GM21529 (cell line): Measurements from ENCODE around the gene CNOT4.
"Not testable (repeated sequence)": the region's sequence is repeated elsewhere in the genome, so short reads cannot be mapped to it uniquely, and the experiment has no call there.

Experiments
- ATAC-seq: cut with Tn5 transposase; IDR thresholded peaks from one replicate; pipeline ENCODE4 v1.9.1; 2021; ENCODE audit not compliant: unreplicated experiment

Gene CNOT4

DNA sequence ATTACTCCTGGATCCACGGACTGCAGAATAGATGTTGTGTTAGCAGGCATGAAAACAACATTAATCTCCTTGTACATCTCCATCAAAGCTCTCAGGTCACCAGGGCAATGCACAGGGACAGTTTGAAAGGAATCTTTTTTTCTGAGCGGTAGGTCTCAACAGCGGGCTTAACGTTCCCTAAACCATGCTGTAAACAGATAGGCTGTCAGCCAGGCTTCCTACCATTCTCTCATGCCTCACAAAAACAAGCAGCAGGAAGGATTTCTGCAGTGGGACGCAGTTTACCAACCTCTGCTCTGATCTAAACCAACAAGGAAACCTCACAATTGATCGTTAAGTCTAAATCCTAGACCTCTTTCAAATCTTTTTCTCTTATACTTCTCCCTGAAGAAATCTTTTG is 50.8 kb downstream of the CNOT4 start:
- ATAC-seq: no peak

DNA sequence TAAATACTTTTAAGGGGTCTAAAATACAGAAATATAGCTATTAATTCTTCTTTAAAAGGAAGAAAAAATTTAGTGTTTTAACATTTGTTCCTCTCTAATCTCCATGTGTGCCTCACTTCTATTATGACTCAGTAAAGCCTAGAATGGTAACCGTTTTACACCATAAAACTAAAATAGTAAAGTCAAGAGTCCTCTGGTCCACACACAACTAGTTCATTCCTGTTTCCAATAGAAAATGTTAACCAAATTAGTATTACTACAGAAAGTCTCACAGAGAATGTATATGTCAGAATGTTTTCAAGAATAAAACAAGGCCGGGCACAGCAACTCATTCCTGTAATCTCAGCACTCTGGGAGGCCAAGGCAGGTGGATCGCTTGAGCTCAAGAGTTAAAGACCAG is 55.8 kb downstream of the CNOT4 start:
- peak; percentile 57 for ATAC-seq

DNA sequence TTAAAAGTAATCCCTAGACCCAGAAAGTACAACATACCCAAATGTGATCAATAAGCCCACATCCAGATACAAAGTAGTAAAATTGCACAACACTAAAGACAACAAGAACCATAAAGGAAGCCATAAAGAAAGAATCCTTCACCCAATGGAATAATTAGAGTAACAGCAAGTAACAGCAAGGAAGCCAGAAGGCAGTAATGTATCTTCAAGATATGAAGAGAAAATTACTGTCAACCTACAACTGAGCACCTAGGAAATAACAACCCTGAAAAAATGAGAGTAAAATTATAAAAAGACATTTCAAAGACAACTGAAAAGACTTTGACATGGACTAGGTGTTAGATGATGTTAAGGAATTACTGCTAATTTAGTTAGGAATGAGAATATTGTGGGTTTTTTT is 60.5 kb downstream of the CNOT4 start:
- no peak for ATAC-seq

GRCh38 chr7:135448753-135449152 is 61.1 kb downstream of the CNOT4 start:
- no peak for ATAC-seq

DNA sequence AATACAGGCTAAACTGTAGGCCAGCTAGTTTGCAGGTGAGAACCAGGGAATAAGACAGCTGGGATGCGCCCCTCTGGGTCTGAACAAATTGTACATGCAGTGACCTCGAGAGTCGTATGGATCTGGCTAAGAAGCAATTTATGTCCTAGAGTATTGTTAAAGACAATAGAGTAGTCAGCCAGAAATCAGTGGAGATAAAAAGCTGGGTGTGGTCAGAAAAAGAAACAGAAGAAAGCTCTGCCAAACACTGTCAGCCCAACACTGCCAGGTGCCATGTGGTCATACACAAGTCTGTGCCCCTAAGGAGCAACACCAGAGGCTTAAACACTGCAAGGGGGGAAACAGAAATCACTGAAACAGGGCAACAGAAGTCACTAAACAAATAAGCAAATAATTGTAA is 62.2 kb downstream of the CNOT4 start:
- ATAC-seq: no peak

- peak; percentile 68 for ATAC-seq
Measured at GRCh38 chr7:135445690-135446089, 64.2 kb downstream of the CNOT4 start.

GRCh38 chr7:135445266-135445665 is 64.6 kb downstream of the CNOT4 start:
- ATAC-seq: not testable (repeated sequence)

DNA sequence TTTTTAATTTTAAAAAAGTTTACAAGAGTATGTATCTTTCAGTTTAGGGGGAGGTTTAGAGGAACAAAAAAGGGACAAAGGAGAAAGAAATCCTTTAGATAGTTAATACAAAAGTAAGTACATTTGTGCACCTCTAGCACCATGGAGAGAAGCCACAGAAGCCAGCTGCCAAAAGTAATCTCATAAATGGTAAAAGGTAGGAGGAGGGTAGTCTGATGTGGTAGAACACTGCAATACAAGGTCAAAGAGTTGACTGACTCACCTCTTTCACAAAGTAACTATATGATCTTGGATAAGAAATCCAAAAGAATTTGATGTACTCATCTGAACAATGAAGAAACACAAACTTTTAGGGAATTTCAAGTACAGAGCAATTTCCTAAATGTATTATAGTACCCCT is 68.1 kb downstream of the CNOT4 start:
- no peak for ATAC-seq

DNA sequence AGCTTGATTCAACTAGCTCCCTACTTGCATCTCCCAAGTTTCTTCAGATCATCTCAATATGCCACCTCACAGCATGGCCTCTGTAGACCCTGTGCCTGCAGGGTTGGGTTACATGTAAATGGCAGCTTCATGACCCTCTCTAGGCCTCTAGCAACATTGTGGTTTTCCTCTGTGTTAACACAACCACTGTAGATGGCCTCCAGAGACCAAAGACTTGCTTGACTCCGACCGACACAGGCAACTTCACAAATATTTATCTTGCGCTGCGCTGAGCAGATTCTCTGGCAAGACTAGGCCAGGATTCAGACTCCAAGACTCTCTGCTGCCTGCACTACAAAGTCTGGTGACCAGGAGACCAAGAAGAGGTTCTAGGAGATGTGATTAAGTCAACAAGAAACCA is 75.9 kb downstream of the CNOT4 start:
- ATAC-seq: no peak

- no peak for ATAC-seq
Measured at GRCh38 chr7:135430626-135431025, 79.3 kb downstream of the CNOT4 start.

GRCh38 chr7:135428879-135429278 is 81.0 kb downstream of the CNOT4 start:
- ATAC-seq: no peak

DNA sequence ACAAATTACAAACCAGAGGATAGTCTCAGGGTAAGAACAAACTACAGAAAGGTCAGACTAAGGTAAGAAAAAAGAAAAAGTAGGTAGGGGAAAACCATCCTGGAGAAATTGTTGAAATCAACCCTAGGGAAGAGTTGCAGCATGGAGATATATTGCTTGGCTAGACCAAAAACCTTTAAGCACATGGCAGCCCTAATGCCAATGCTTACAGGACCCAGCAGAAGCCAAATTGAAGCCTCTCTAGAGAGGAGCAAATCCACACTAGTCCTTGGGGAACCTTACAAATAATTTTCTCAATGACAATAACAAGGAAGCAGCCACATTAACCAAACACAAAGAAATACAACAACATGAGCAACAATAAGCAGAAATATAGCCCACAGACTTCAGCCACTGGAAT is 81.9 kb downstream of the CNOT4 start:
- ATAC-seq: no peak

DNA sequence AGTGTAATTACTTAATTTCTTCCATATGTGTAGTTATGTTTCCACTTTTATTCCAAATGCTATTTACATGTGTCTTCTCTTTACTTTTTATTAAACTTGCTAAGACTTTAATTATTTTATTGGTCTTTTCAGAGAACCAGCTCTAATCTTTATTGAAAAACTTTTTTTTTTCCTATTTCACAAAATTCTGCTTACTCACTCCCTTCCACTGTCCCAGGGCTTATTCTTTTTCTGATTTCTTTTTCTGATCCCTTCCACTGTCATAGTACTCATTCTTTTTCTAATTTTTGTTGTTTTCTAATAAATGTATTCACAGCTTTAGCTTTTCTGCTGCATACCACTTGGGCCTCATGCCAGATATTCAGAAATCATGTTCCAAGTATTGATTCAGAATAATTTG is 82.7 kb downstream of the CNOT4 start:
- ATAC-seq: no peak

DNA sequence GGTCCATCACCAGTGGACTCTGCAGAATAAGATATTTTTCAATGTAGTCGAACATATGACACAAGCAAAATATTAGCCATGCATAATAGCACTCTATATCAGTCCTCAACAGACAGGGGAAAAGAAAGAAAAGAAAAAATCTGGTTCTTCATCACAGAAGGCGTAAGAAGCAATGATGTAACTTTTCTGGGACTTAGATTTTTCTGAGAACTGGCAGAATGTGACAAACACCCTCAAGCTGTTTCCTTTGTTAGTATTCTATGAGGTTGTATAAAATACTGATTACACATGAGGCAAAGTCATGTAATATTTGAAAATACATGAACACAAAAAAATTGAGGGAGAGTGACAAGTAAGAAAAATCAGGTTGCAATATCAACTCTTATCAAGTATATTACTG is 84.9 kb downstream of the CNOT4 start:
- no peak for ATAC-seq

DNA sequence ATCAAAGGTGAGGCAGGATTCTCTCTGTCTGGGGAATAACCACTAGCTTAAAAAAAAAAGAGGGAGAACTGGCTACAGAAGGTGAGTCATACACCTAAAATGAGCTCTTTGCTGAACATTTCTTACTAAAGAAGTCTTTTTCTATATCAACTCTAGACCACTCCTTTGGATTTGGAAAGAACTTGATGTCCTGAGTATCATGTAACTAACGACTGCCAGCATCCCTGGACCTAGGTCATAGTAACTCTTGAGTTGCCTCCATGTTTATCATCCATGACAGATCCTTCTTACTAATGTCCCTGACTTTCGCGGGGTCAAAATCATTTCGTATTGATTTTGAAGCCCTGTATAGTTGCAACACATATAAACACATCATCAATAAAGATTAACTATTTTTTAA is 89.1 kb downstream of the CNOT4 start:
- ATAC-seq: no peak

DNA sequence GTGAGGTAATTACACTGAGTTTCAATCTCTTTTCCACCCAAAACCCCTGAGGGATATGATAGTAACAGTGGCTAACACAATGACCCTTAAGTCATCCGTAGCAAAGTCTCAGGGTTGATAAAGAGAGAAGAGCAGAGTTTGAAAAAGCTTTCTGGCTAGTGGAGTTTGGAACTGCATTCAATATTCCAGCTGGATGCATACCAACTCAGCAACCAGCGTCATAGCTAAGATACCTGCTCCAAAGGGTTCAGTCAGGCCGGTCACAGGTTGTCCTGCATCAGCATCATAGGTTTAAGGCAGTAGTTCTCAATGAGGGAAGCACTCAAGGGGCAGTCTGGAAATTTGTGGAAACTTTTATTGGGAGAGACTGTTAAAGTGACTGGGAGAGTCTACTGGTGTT is 93.5 kb downstream of the CNOT4 start:
- no peak for ATAC-seq

GRCh38 chr7:135414850-135415439 is 95.0 kb downstream of the CNOT4 start:
- no peak for ATAC-seq

- no peak for ATAC-seq
Measured at GRCh38 chr7:135414208-135414607, 95.7 kb downstream of the CNOT4 start.

GRCh38 chr7:135411098-135411497 is 98.8 kb downstream of the CNOT4 start:
- no peak for ATAC-seq

GRCh38 chr7:135410543-135410942 is 99.4 kb downstream of the CNOT4 start:
- no peak for ATAC-seq

DNA sequence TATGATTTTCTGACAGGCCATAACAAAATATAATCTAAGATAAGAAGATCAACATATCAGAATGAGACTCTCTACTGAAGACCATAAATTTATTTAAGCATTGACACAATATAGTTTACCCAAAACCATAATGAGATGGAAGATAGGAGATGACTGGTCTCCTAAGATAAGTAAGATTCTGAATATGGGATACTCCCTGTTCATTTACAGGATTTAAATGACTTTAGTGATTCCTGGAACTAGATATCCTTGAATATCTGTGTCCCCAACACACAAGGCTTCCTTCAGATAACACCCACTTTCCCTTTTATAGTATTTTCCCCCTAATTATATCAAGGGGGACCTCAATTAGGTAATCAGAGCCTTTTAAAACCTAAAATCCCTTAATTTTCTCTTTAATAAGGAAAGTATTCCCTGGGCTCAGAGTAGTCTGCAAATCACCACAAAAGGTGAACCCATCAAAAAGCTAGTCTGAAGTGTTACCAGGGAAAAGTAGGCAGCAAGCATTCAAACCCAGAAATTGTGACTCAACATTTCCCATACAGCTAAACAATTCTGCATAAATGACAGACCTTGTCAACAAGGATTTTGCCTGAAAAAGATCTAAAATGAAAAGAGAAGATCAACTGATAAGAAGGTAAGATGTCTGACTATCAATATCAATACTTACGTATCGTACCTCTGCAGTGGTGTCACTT is 99.9 kb downstream of the CNOT4 start:
- ATAC-seq: no peak

DNA sequence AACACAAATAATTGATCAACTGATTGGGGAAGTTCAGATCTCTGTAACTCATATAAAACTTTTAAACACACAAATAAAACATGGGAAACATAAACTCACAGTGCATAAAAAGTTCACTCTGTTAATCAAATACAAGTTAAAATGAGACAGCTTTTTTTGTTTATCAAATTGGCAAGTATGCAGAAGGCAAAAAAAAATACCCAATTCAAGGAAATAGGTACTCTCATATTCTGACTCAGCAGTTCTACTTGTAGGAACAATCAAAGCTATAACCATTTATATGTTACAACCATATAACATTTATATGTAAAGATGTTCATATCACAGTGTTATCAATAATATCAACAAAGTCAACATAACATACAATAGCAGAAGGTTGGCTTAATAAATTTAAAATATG is 102.0 kb downstream of the CNOT4 start:
- no peak for ATAC-seq

DNA sequence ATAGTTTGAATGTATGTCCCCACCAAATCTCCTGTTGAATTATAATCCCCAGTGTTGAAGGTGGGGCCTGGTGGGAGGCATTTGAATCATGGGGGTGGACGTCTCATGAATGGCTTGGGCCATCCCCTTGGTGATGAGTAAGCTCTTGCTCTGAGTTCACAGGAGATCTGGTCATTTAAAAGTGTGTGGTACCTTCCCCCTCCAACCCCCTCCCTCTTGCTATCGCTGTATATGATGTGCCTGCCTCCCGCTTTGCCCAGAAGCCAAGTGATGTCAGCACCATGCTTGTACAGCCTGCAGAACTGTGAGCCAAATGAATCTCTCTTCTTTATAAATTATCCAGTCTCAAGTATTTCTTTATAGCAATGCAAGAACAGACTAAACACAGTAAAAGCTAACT is 103.0 kb downstream of the CNOT4 start:
- ATAC-seq: no peak
